GM23338 (cell line): ENCODE measurements around the gene ANKRD55. TPM values are rescaled to one million over a fixed set of nuclear protein-coding genes. Genes with fewer than 3 reads are reported as not detected.
"Not testable (repeated sequence)": the region's sequence is repeated elsewhere in the genome, so short reads cannot be mapped to it uniquely, and the experiment has no call there.

Experiments
- ATAC-seq: fragments of 200-7000 bp; cut with Tn5 transposase; 3 replicates; pipeline ENCODE4 v1.9.1; 2020
- DNase-seq: peaks from one replicate; pipeline ENCODE4 v3.0.0-alpha.2; 2015; ENCODE audit warnings: low spot score
- H2AFZ ChIP-seq: fragments of 200-600 bp; sonication (generic); 2 replicates; pipeline ENCODE4 v1.8.0; 2016; ENCODE audit warnings: antibody characterized with exemption, mild to moderate bottlenecking, moderate library complexity
- H3F3A ChIP-seq: fragments of 200-600 bp; sonication (generic); replicated peaks from 2 replicates; pipeline ENCODE4 v1.8.0; 2017; ENCODE audit warnings: antibody characterized with exemption, mixed run types, low read depth
- H3K27ac ChIP-seq: fragments of 200-600 bp; sonication (generic); 2 replicates; pipeline ENCODE4 v1.6.1; 2016; ENCODE audit warnings: low read depth
- H3K27me3 ChIP-seq: fragments of 200-600 bp; sonication (generic); 2 replicates; pipeline ENCODE4 v1.8.0; 2016; ENCODE audit warnings: mild to moderate bottlenecking, mixed run types, moderate library complexity; ENCODE audit not compliant: insufficient read depth
- H3K36me3 ChIP-seq: fragments of 200-600 bp; sonication (generic); 2 replicates; pipeline ENCODE4 v1.8.0; 2016; ENCODE audit warnings: mild to moderate bottlenecking; ENCODE audit not compliant: insufficient read depth
- H3K4me1 ChIP-seq: fragments of 200-600 bp; sonication (generic); 2 replicates; pipeline ENCODE4 v1.8.0; 2016; ENCODE audit warnings: mild to moderate bottlenecking, moderate library complexity; ENCODE audit not compliant: insufficient read depth
- H3K4me2 ChIP-seq: fragments of 200-600 bp; sonication (generic); 2 replicates; pipeline ENCODE4 v1.7.1; 2017; ENCODE audit warnings: mixed run types
- H3K4me3 ChIP-seq: fragments of 200-600 bp; sonication (generic); 2 replicates; pipeline ENCODE4 v1.6.1; 2016; ENCODE audit warnings: mixed run types
- H3K79me2 ChIP-seq: fragments of 200-600 bp; sonication (generic); replicated peaks from 2 replicates; pipeline ENCODE4 v1.8.0; 2017; ENCODE audit warnings: mild to moderate bottlenecking; ENCODE audit not compliant: insufficient read depth
- H3K9me2 ChIP-seq: fragments of 200-600 bp; sonication (generic); 2 replicates; pipeline ENCODE4 v1.8.0; 2017; ENCODE audit not compliant: insufficient read depth
- H4K20me1 ChIP-seq: fragments of 200-600 bp; sonication (generic); replicated peaks from 2 replicates; pipeline ENCODE4 v1.8.0; 2017; ENCODE audit warnings: mild to moderate bottlenecking; ENCODE audit not compliant: insufficient read depth
- H3K27ac Mint-ChIP-seq: 2 replicates; pipeline ENCODE4 v1.8.0; 2020; ENCODE audit warnings: inconsistent platforms, mild to moderate bottlenecking, moderate library complexity, mixed read lengths
- H3K27me3 Mint-ChIP-seq: 3 replicates; pipeline ENCODE4 v1.8.0; 2022; ENCODE audit warnings: low read depth, mild to moderate bottlenecking, moderate library complexity, mixed read lengths, inconsistent platforms; ENCODE audit not compliant: insufficient read depth, poor library complexity
- H3K36me3 Mint-ChIP-seq: 3 replicates; pipeline ENCODE4 v1.8.0; 2021; ENCODE audit warnings: low read depth, mild to moderate bottlenecking, inconsistent platforms, moderate library complexity, mixed read lengths
- H3K4me1 Mint-ChIP-seq: 3 replicates; pipeline ENCODE4 v1.8.0; 2020; ENCODE audit warnings: mild to moderate bottlenecking, inconsistent platforms, mixed read lengths
- H3K4me3 Mint-ChIP-seq: 3 replicates; pipeline ENCODE4 v1.8.0; 2021; ENCODE audit warnings: moderate library complexity, mild to moderate bottlenecking, inconsistent platforms, mixed read lengths
- H3K9me3 Mint-ChIP-seq: 3 replicates; pipeline ENCODE4 v1.8.0; 2020; ENCODE audit warnings: moderate library complexity, mild to moderate bottlenecking, inconsistent platforms, mixed read lengths
- CREB1 ChIP-seq: fragments of 250-450 bp; sonication (Bioruptor Pico); IDR thresholded peaks from 2 replicates; pipeline ENCODE4 v1.5.0; 2020; ENCODE audit warnings: low read depth, mild to moderate bottlenecking, moderate library complexity
- CTCF ChIP-seq, 2 experiments: fragments of 200-600 bp in 1 of 2; sonication (generic) in 1 of 2; conservative IDR thresholded peaks; 2 replicates each; pipeline versions ENCODE4 v1.5.1 to v1.6.1; 2016 to 2017; ENCODE audit warnings: antibody characterized with exemption in 2 of 2, low read depth in 2 of 2, mild to moderate bottlenecking in 2 of 2, moderate library complexity in 1 of 2
- EZH2 ChIP-seq: fragments of 200-600 bp; sonication (generic); IDR thresholded peaks from one replicate; pipeline ENCODE4 v1.8.0; 2017; ENCODE audit warnings: antibody characterized with exemption, mild to moderate bottlenecking, low read depth; ENCODE audit not compliant: unreplicated experiment
- JUNB ChIP-seq: IDR thresholded peaks from one replicate; pipeline ENCODE4 v1.6.1; 2016; ENCODE audit warnings: antibody characterized with exemption; ENCODE audit not compliant: unreplicated experiment
- NANOG ChIP-seq: IDR thresholded peaks from 2 replicates; pipeline ENCODE4 v1.6.1; 2016; ENCODE audit warnings: antibody characterized with exemption, borderline replicate concordance
- POLR2AphosphoS5 ChIP-seq: IDR thresholded peaks from 2 replicates; pipeline ENCODE4 v1.6.1; 2016; ENCODE audit warnings: antibody characterized with exemption, low read depth
- REST ChIP-seq: IDR thresholded peaks from one replicate; pipeline ENCODE4 v1.6.1; 2018; ENCODE audit warnings: antibody characterized with exemption; ENCODE audit not compliant: unreplicated experiment
- polyA plus RNA-seq: library from polyadenylated mRNA; unstranded; fragments of >200 nt; fragmentation: Nextera tagmentation; extraction: Ambion mirVana; gene quantifications from 2 replicates; pipeline ENCODE4 v1.2.1, GENCODE V29; 2016
- total RNA-seq: library from RNA; depleted of rRNA; stranded (reverse); fragments of >200 nt; shearing (Covaris generic); gene quantifications from 2 replicates; pipeline ENCODE4 v1.2.3, GENCODE V29; 2014

The ANKRD55 gene
- total and polyA plus RNA-seq, 2 experiments from 2014 or later, result not detected

- no peak overlapping the region for H3K4me2 ChIP-seq
- H3K4me1 Mint-ChIP-seq, result no peaks in the 10 kb centered on the region
- no peak overlapping the region for H3K4me3 Mint-ChIP-seq
- H3K27ac ChIP-seq, result no peak overlapping the region
- no peaks in the 10 kb centered on the region for H3K27me3 ChIP-seq
- no peak overlapping the region for H3K27ac Mint-ChIP-seq
- H3K27me3 Mint-ChIP-seq, result peaks cover 5% of the 10 kb centered on the region
- H3K9me2 ChIP-seq, result no peaks in the 10 kb centered on the region
- H2AFZ ChIP-seq, result no peak overlapping the region
- DNase-seq (no peak), ATAC-seq (no peak)
- H4K20me1 ChIP-seq, result no peaks in the 10 kb centered on the region
- no peak overlapping the region for H3K4me3 ChIP-seq
- TF ChIP-seq POLR2AphosphoS5, result no peak
- no peak for TF ChIP-seq JUNB
- TF ChIP-seq REST, result no peak
- H3K36me3 Mint-ChIP-seq, result no peaks in the 10 kb centered on the region; the same call in 2 of the 3 replicates
- H3K79me2 ChIP-seq, result no peaks in the 10 kb centered on the region
- no peaks in the 10 kb centered on the region for H3K4me1 ChIP-seq
- H3F3A ChIP-seq, result no peaks in the 10 kb centered on the region
- H3K9me3 Mint-ChIP-seq, result no peaks in the 10 kb centered on the region
- no peaks in the 10 kb centered on the region for H3K36me3 ChIP-seq
These were observed 26.8 kb downstream of the ANKRD55 start for GRCh38 chr5:56206126-56206910.

GRCh38 chr5:56203936-56204335 lies 29.2 kb downstream of the ANKRD55 start:
- not testable (repeated sequence) for H3K9me3 Mint-ChIP-seq, ATAC-seq, H3K4me1 ChIP-seq, H3K36me3 Mint-ChIP-seq, H3K4me2 ChIP-seq, H3K4me3 Mint-ChIP-seq, H3K27ac ChIP-seq, H3K36me3 ChIP-seq, H3K27ac Mint-ChIP-seq, H3K4me1 Mint-ChIP-seq, DNase-seq, H3F3A ChIP-seq, H3K27me3 Mint-ChIP-seq, H2AFZ ChIP-seq, H3K79me2 ChIP-seq, H3K4me3 ChIP-seq, H3K27me3 ChIP-seq, H4K20me1 ChIP-seq, H3K9me2 ChIP-seq

- H3K27ac ChIP-seq, result no peak overlapping the region
- no peaks in the 10 kb centered on the region for H4K20me1 ChIP-seq
- Mint-ChIP-seq H3K4me1 (no peaks in the 10 kb centered on the region), H3K4me3 (no peak overlapping the region), H3K27me3 (no peaks in the 10 kb centered on the region), H3K36me3 (no peaks in the 10 kb centered on the region), H3K9me3 (no peaks in the 10 kb centered on the region), H3K27ac (no peak overlapping the region)
- no peaks in the 10 kb centered on the region for H3K4me1 ChIP-seq
- H3K4me3 ChIP-seq, result no peak overlapping the region
- ATAC-seq (no peak), DNase-seq (no peak)
- no peaks in the 10 kb centered on the region for H3K36me3 ChIP-seq
- H2AFZ ChIP-seq, result no peak overlapping the region
- H3K9me2 ChIP-seq, result no peaks in the 10 kb centered on the region
- H3F3A ChIP-seq, result no peaks in the 10 kb centered on the region
- TF ChIP-seq EZH2, result no peak
- TF ChIP-seq CREB1 (CRISPR knock-in tag), result no peak
- TF ChIP-seq NANOG, result no peak
- no peak for TF ChIP-seq CTCF (conservative IDR thresholded peaks at IDR 0.05; ENCODE audit: low read depth in 2 of 2)
- H3K4me2 ChIP-seq, result no peak overlapping the region
- H3K79me2 ChIP-seq, result no peaks in the 10 kb centered on the region
- H3K27me3 ChIP-seq, result no peaks in the 10 kb centered on the region
These were observed 30.6 kb downstream of the ANKRD55 start for GRCh38 chr5:56202483-56202882.

GRCh38 chr5:56201762-56202261 lies 31.3 kb downstream of the ANKRD55 start:
- H3K9me3 Mint-ChIP-seq, H3K4me3 ChIP-seq, H3K79me2 ChIP-seq, H3K36me3 Mint-ChIP-seq, H4K20me1 ChIP-seq, H2AFZ ChIP-seq, H3K4me1 ChIP-seq, H3K36me3 ChIP-seq, H3K4me3 Mint-ChIP-seq, H3K9me2 ChIP-seq, H3K27ac ChIP-seq, DNase-seq, H3K27me3 ChIP-seq, H3K27ac Mint-ChIP-seq, H3K4me1 Mint-ChIP-seq, ATAC-seq, H3K27me3 Mint-ChIP-seq, H3F3A ChIP-seq, H3K4me2 ChIP-seq: not testable (repeated sequence)
